ENCODE measurements around the gene SEMA6D. TPM values are rescaled to one million over a fixed set of nuclear protein-coding genes. Genes with fewer than 3 reads are reported as not detected.

The SEMA6D gene
- total and polyA plus RNA-seq, 2 donors (not counting 3 experiments of a cell fraction or from before 2014, with no cell fraction given), result 16.3 to 22.5 TPM

GRCh38 chr15:47753591-47753990 lies 36.3 kb downstream of the SEMA6D start:
- Histone ChIP-seq H3K9ac (replicated peaks; ENCODE audit: extremely low read depth, insufficient read depth, low read length) (no peak overlapping the region), H3K4me1 (ENCODE audit: control insufficient read depth, extremely low read depth, insufficient read depth, low read length) (peaks cover 26% of the 10 kb centered on the region), H3K27ac (ENCODE audit: insufficient read depth, low read depth, low read length) (no peak overlapping the region), H3K4me2 (ENCODE audit: insufficient read depth, low read length) (no peak overlapping the region), H3K27me3 (ENCODE audit: control insufficient read depth in 2 of 2, insufficient read depth in 2 of 2, low read length in 2 of 2) (no peaks in the 10 kb centered on the region), H3K36me3 (ENCODE audit: control insufficient read depth in 2 of 2, extremely low read depth in 1 of 2, insufficient read depth in 2 of 2, low read length in 2 of 2) (no peaks in the 10 kb centered on the region), H3K79me2 (ENCODE audit: control insufficient read depth, insufficient read depth, low read length) (no peaks in the 10 kb centered on the region), H3K4me3 (replicated peaks in 1 of 3; ENCODE audit: insufficient read depth in 1 of 3, low read depth in 1 of 3, low read length in 3 of 3) (no peak overlapping the region), H3K9me3 (replicated peaks; ENCODE audit: control insufficient read depth, insufficient read depth, low read length) (peaks cover 4% of the 10 kb centered on the region), H4K20me1 (replicated peaks; ENCODE audit: control insufficient read depth, extremely low read depth, insufficient read depth, low read length) (no peaks in the 10 kb centered on the region), H3K9me1 (replicated peaks; ENCODE audit: control insufficient read depth, extremely low read depth, insufficient read depth, low read length) (no peaks in the 10 kb centered on the region), H2AFZ (ENCODE audit: low read depth, low read length) (no peak overlapping the region)
- BruUV-seq (replicated peaks), result no TSS peak
- dilution Hi-C loops (cut with MboI; ENCODE audit: extremely low pct_ligation_motif_present, low sequenced_read_pairs) (no loop called here), intact Hi-C loops (cut with micrococcal nuclease) (loop anchor here (10.0 kb wide), 1 partner anchor 559 kb away; no protein-coding TSS in a partner anchor)
- FAIRE-seq (no peak), DNase-seq (ENCODE audit: low read depth, low spot score) (no peak)
- TF ChIP-seq, protein P1, sequence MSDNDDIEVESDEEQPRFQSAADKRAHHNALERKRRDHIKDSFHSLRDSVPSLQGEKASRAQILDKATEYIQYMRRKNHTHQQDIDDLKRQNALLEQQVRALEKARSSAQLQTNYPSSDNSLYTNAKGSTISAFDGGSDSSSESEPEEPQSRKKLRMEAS (IDR thresholded peaks at IDR 0.05; ENCODE audit: insufficient read depth, insufficient read length), result no peak
- TF ChIP-seq GATA2 (IDR thresholded peaks at IDR 0.05; ENCODE audit: insufficient read depth, insufficient read length, low read depth, low read length), result no peak
- no peak for TF ChIP-seq JUN (IDR thresholded peaks at IDR 0.05; ENCODE audit: borderline replicate concordance, insufficient read depth, insufficient read length, low read depth)
- TF ChIP-seq, protein P2, sequence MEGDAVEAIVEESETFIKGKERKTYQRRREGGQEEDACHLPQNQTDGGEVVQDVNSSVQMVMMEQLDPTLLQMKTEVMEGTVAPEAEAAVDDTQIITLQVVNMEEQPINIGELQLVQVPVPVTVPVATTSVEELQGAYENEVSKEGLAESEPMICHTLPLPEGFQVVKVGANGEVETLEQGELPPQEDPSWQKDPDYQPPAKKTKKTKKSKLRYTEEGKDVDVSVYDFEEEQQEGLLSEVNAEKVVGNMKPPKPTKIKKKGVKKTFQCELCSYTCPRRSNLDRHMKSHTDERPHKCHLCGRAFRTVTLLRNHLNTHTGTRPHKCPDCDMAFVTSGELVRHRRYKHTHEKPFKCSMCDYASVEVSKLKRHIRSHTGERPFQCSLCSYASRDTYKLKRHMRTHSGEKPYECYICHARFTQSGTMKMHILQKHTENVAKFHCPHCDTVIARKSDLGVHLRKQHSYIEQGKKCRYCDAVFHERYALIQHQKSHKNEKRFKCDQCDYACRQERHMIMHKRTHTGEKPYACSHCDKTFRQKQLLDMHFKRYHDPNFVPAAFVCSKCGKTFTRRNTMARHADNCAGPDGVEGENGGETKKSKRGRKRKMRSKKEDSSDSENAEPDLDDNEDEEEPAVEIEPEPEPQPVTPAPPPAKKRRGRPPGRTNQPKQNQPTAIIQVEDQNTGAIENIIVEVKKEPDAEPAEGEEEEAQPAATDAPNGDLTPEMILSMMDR (IDR thresholded peaks at IDR 0.05; ENCODE audit: extremely low read depth in 1 of 2, insufficient read depth in 1 of 2, low read depth in 1 of 2, low read length in 2 of 2), result no peak
- no peak for TF ChIP-seq FOS (IDR thresholded peaks at IDR 0.05; ENCODE audit: borderline replicate concordance, insufficient read depth, low read length)
- TF ChIP-seq MYC (IDR thresholded peaks at IDR 0.05; ENCODE audit: low read depth, low read length), result no peak
- TF ChIP-seq POLR2A (IDR thresholded peaks at IDR 0.05; ENCODE audit: low read depth, low read length), result no peak
- no peak for TF ChIP-seq POLR2AphosphoS5 (IDR thresholded peaks at IDR 0.05; ENCODE audit: insufficient read depth, low read depth, low read length)
- TF ChIP-seq EZH2 (IDR thresholded peaks at IDR 0.05; ENCODE audit: borderline replicate concordance, low read depth, low read length, severe bottlenecking), result no peak
- ChIA-PET CTCF (no interaction called here), POLR2A (no interaction called here)

All from endothelial cell of umbilical vein (primary cell).